ENCODE data around the gene SNAPC4. TPM values are rescaled to one million over a fixed set of nuclear protein-coding genes. Genes with fewer than 3 reads are reported as not detected.

The SNAPC4 gene
- total and polyA plus RNA-seq, 2 of the 8 experiments (the other 6 are each of a cell fraction or from before 2014, with no cell fraction given) = 6.9 to 18.1 TPM

DNA sequence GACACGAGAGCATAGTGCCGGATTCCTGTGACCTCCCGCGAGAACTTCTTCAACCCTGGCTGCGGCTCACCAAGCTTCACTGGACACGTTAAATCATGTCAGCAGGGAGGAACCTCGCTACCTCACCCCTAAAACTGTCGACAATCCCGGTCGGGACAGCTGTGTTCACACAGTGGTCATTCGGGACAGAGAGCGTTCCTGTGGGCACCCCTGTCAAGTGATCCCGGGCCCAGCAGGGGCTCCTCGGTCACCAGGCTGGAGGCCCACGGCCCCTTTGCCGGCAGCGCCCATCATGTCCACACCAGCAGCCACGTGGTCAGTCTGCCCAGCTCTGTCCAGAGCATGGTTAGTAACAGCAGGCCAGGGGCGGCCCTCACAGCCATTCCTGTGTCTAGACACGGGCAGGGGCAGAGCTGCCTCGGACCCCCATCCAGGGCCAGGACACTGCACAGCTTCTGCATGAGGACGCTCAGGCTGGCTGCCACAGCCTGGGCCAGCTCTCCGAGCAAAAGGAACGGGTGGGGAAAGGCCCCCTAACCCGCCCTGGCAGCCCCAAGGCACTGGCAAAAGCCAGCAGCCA is 36.2 kb upstream of the SNAPC4 start (continued):
- TF ChIP-seq, protein P1, sequence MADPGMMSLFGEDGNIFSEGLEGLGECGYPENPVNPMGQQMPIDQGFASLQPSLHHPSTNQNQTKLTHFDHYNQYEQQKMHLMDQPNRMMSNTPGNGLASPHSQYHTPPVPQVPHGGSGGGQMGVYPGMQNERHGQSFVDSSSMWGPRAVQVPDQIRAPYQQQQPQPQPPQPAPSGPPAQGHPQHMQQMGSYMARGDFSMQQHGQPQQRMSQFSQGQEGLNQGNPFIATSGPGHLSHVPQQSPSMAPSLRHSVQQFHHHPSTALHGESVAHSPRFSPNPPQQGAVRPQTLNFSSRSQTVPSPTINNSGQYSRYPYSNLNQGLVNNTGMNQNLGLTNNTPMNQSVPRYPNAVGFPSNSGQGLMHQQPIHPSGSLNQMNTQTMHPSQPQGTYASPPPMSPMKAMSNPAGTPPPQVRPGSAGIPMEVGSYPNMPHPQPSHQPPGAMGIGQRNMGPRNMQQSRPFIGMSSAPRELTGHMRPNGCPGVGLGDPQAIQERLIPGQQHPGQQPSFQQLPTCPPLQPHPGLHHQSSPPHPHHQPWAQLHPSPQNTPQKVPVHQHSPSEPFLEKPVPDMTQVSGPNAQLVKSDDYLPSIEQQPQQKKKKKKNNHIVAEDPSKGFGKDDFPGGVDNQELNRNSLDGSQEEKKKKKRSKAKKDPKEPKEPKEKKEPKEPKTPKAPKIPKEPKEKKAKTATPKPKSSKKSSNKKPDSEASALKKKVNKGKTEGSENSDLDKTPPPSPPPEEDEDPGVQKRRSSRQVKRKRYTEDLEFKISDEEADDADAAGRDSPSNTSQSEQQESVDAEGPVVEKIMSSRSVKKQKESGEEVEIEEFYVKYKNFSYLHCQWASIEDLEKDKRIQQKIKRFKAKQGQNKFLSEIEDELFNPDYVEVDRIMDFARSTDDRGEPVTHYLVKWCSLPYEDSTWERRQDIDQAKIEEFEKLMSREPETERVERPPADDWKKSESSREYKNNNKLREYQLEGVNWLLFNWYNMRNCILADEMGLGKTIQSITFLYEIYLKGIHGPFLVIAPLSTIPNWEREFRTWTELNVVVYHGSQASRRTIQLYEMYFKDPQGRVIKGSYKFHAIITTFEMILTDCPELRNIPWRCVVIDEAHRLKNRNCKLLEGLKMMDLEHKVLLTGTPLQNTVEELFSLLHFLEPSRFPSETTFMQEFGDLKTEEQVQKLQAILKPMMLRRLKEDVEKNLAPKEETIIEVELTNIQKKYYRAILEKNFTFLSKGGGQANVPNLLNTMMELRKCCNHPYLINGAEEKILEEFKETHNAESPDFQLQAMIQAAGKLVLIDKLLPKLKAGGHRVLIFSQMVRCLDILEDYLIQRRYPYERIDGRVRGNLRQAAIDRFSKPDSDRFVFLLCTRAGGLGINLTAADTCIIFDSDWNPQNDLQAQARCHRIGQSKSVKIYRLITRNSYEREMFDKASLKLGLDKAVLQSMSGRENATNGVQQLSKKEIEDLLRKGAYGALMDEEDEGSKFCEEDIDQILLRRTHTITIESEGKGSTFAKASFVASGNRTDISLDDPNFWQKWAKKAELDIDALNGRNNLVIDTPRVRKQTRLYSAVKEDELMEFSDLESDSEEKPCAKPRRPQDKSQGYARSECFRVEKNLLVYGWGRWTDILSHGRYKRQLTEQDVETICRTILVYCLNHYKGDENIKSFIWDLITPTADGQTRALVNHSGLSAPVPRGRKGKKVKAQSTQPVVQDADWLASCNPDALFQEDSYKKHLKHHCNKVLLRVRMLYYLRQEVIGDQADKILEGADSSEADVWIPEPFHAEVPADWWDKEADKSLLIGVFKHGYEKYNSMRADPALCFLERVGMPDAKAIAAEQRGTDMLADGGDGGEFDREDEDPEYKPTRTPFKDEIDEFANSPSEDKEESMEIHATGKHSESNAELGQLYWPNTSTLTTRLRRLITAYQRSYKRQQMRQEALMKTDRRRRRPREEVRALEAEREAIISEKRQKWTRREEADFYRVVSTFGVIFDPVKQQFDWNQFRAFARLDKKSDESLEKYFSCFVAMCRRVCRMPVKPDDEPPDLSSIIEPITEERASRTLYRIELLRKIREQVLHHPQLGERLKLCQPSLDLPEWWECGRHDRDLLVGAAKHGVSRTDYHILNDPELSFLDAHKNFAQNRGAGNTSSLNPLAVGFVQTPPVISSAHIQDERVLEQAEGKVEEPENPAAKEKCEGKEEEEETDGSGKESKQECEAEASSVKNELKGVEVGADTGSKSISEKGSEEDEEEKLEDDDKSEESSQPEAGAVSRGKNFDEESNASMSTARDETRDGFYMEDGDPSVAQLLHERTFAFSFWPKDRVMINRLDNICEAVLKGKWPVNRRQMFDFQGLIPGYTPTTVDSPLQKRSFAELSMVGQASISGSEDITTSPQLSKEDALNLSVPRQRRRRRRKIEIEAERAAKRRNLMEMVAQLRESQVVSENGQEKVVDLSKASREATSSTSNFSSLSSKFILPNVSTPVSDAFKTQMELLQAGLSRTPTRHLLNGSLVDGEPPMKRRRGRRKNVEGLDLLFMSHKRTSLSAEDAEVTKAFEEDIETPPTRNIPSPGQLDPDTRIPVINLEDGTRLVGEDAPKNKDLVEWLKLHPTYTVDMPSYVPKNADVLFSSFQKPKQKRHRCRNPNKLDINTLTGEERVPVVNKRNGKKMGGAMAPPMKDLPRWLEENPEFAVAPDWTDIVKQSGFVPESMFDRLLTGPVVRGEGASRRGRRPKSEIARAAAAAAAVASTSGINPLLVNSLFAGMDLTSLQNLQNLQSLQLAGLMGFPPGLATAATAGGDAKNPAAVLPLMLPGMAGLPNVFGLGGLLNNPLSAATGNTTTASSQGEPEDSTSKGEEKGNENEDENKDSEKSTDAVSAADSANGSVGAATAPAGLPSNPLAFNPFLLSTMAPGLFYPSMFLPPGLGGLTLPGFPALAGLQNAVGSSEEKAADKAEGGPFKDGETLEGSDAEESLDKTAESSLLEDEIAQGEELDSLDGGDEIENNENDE (IDR thresholded peaks at IDR 0.05; ENCODE audit: insufficient replicate concordance, low read length) = no peak
- TF ChIP-seq CBX8 (IDR thresholded peaks at IDR 0.05; ENCODE audit: borderline replicate concordance, low read depth, low read length) (no peak), BACH1 (IDR thresholded peaks at IDR 0.05; ENCODE audit: low read length) (no peak), BCL11A (IDR thresholded peaks at IDR 0.05; ENCODE audit: low read depth in 2 of 2, low read length in 2 of 2) (no peak), CBX5 (IDR thresholded peaks at IDR 0.05; ENCODE audit: low read depth, low read length) (no peak), GABPA (IDR thresholded peaks at IDR 0.05; ENCODE audit: borderline replicate concordance, insufficient read depth, low read length) (no peak), CTBP2 (IDR thresholded peaks at IDR 0.05; ENCODE audit: borderline replicate concordance, insufficient read depth, insufficient read length, low read length) (no peak)
- TF ChIP-seq, protein P2, sequence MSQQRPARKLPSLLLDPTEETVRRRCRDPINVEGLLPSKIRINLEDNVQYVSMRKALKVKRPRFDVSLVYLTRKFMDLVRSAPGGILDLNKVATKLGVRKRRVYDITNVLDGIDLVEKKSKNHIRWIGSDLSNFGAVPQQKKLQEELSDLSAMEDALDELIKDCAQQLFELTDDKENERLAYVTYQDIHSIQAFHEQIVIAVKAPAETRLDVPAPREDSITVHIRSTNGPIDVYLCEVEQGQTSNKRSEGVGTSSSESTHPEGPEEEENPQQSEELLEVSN (IDR thresholded peaks at IDR 0.05) = no peak
- TF ChIP-seq, protein P3, sequence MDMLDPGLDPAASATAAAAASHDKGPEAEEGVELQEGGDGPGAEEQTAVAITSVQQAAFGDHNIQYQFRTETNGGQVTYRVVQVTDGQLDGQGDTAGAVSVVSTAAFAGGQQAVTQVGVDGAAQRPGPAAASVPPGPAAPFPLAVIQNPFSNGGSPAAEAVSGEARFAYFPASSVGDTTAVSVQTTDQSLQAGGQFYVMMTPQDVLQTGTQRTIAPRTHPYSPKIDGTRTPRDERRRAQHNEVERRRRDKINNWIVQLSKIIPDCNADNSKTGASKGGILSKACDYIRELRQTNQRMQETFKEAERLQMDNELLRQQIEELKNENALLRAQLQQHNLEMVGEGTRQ (IDR thresholded peaks at IDR 0.05; ENCODE audit: low read length) = no peak
